Renal cortex interstitium (tissue), 11 donors: Measurements from ENCODE around the gene MAT2A. TPM values are rescaled to one million over a fixed set of nuclear protein-coding genes. Genes with fewer than 3 reads are reported as not detected.

ENCODE experiments used
- DNase-seq, 11 donors: peaks; one replicate each; pipeline ENCODE4 v3.0.0-alpha.2; 2013; ENCODE audit warnings: low read depth in 9 of 11, low spot score in 4 of 11; ENCODE audit errors: extremely low read depth in 1 of 11
- polyA plus RNA-seq, 3 donors: library from polyadenylated mRNA; unstranded; fragments of 120-200 nt; gene quantifications; one replicate each; pipeline ENCODE4 v1.2.1, GENCODE V29; 2013; ENCODE audit not compliant: insufficient read length in 3 of 3

Gene MAT2A
- polyA plus RNA-seq, 3 donors: 339 to 393 (median 381) TPM

- no peak for DNase-seq
These were observed 24.6 kb upstream of the MAT2A start for GRCh38 chr2:85514323-85514722.

DNA sequence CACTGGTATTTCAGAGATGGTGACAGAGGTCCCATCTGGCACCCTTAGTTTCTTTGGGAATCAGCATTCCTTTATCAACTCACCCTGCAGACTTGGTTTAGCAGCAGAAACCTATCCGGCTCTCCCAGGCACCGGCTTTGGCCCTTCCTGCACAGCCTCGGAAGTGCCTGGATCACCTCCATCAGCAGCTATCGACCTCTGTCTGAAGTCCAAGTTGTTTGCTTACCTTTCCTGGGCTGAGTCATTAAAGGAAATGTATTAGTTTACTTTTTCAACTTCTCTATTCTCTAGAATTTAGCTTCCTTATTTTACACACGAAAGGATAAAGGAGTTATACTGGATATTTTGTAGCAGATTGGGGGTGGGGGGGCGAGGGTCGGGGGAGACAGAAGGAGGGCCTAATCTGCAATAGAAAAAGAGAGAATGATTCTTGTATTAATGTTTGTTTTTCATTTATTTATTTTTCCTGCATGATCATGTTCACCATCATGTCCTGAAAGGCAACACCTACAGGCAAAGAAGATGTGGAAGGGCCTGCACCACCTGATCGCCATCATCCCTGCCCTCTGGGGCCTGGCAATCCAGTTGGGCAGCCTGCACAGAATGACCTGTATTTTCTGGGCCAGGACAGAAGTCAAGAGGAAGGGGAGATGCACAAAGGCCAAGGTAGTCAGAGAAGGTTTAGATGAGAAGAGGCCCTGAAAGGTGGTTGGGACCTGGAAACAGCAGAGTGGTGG lies 22.1 kb upstream of the MAT2A start:
- no peak for DNase-seq

DNA sequence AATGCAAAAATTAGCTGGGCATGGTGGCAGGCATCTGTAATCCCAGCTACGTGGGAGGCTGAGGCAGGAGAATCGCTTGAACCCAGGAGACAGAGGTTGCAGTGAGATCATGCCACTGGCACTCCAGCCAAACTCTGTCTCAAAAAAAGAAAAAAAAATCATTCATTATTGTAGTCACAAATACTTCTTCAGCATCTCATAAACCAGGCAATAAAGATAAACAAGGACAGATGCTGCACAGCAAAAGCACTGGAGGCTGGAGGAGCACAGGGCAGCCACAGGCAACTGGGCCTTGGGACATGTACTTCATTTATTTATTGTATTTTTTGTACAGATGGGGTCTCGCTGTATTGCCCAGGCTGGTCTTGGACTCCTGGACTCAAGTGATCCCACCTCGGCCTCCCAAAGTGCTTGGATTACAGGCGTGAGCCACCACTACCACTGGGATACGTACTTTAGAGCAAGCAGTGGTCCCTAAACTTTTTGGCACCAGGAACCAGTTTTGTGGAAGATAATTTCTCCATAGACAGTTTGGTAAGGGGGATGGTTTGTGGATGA lies 16.8 kb upstream of the MAT2A start:
- DNase-seq: no peak

DNA sequence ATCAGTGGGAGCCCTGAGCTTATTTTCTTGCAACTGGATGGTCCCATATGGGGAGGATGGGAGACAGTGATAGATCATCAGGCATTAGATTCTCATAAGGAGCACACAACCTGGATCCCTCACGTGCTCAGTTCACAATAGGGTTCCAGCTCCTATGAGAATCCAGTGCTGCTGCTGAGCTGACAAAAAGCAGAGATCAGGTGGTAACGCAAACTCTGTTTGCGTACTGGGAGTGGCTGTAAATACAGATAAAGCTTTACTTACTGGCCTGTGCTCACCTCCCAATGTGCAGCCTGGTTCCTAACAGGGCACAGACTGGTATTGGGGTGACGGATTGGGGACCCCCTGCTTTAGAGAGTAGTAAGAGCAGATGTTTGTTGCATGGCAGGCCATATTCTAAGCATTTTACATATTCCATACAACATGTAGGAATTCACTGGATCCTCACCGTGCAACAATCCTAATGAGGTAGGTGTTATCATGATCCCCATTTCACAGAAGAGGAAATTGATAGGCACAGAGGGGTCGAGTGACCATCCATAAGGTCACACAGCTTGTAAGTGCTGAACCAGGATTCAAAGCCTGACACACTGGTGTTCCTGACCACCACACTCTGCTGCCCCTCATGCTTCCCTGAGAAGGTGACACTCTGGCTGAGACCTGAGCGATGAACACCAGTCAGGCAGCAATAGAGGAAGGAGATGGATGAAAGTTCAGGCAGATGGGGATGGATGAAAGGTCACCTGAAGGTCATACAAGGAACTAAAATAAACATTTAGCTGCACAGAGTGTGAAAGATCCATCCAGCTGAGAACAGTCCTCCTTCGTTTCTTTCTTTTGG lies 15.7 kb upstream of the MAT2A start:
- DNase-seq: no peak

DNA sequence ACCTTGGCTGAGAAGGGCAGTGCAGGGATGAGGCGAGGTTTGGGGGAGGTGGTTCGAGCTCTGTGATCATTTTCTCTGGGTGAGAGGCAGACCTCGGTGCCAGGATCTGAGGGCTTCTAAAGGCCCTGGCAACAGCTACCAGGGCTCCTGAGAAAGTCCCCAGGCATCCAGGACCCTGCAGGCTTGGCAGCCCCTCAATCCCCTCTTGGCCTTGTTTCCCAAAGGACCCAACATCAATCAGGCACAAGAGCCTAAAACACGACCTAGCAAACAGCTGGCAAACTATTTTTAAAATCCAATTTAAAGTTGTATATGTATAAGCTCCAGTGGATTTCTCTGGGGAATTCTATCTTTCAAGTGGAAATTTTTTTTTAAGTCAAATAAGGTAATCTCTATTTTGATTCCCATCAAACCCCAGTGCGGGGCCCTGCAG lies 15.0 kb upstream of the MAT2A start:
- no peak for DNase-seq

GRCh38 chr2:85524336-85524908 lies 14.5 kb upstream of the MAT2A start:
- peak in 1 of 11 donors; percentile 27 for DNase-seq

DNA sequence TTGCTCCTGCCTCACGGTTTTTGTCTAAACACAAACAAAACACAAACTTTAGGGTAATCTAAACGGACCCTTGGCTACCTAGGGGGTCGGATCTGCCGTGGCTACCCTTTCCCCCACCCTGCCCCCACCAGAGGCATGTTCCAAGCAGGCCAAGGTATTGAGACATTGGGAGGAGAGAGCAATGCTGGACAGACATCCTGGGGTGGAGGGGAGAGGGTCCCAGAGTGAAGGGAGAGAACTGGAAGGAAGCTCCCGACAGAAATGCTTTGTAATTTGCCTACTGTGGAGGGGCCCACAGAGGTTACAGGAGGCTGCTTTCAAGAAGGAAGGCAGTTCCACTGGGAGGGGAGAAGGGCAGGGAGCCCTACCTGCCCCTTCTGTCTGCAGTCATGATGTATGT lies 13.9 kb upstream of the MAT2A start:
- DNase-seq: no peak

- DNase-seq: no peak
These were observed 13.4 kb upstream of the MAT2A start for GRCh38 chr2:85525567-85525966.

DNA sequence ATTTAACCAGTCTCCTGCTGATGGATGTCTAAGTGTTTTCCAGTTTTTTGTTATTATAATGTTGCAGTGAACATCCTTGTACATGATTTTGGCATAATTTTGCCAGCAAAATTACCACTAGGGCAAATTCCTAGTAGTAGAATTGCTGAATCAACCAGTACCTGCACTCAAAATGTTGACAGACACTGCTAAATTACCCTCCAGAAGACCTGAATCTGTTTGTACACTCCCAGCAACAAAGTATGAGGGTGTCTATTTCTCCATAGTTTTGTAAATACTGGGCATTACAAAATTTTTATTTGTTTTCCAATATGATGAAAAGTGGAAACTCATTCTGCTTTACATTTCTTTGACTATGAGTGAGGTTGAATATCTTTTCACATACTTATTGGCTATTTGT lies 11.2 kb upstream of the MAT2A start:
- DNase-seq: no peak

DNA sequence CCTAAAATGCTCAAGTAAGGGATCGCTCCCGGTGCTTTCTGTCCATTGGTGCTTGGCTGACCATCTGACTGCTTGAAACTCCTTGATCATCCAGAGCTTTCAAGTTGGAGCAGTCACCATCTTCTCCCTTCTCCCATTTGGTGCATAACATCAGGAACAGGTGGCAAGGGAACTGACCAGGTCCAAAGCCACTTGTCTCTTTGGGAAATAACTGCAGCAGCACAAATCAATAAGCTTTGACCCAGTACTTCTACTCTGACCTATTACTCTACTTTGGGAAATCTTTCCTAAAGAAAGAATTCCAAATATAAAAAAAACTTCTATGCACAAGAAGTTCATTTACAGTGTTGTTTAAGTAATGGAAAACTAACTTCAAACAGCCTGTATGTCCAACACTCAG lies 10.6 kb upstream of the MAT2A start:
- DNase-seq: no peak

DNA sequence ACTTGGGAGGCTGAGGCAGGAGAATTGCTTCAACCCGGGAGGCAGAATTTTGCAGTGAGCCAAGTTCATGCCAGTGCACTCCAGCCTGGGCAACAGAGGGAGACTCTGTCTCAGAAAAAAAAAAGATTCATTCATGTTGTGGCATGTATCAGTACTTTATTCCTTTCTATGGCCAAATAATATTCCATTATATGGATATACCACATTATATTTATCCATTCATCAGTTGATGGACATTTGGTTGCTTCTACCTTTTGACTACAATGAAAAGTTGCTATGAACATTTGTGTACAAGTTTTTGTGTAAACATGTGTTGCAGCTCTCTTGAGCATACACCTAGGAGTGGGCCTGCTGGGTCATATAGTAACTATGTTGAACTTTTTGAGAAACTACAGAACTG lies 9.2 kb upstream of the MAT2A start:
- no peak for DNase-seq

GRCh38 chr2:85531589-85531988 lies 7.4 kb upstream of the MAT2A start:
- no peak for DNase-seq

DNA sequence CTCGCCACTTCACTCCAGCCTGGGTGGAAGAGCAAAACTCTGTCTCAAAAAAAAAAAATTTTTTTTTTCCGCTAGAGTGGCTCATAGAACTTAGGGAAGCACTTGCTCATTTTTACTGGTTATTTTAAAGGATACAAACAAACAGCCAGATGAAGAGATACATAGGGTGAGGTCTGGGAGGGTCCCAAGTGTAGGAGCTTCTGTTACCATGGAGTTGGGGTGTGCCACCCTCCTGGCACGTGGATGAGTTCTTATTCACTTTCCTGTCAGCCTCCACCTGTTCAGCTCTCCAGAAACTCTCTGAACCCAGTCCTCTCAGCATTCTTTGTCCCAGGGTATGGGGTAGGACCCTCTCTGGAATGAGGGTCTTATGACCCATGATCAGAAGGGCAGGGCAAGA lies 4.9 kb upstream of the MAT2A start:
- no peak for DNase-seq

DNA sequence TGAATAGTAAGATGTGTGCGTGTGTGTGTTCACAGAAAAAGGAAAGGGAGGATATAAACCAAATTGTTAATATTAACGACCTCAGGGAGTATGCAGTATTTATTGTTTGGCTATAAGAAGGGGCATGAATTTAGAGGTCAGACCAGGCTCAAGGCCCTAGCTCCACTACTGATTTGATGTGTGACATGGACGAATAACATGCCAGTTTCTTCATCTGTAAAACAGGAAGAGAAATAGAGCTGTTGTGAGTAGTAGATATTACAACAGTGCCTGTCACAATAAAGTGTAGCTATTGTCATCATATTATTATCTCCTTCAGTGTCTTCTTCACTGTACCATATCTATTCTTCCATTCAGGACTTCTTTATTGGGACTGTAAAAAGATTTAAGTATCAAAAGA lies 4.1 kb upstream of the MAT2A start:
- DNase-seq: no peak

- no peak for DNase-seq
These were observed 2.5 kb upstream of the MAT2A start for GRCh38 chr2:85536479-85536878.

DNA sequence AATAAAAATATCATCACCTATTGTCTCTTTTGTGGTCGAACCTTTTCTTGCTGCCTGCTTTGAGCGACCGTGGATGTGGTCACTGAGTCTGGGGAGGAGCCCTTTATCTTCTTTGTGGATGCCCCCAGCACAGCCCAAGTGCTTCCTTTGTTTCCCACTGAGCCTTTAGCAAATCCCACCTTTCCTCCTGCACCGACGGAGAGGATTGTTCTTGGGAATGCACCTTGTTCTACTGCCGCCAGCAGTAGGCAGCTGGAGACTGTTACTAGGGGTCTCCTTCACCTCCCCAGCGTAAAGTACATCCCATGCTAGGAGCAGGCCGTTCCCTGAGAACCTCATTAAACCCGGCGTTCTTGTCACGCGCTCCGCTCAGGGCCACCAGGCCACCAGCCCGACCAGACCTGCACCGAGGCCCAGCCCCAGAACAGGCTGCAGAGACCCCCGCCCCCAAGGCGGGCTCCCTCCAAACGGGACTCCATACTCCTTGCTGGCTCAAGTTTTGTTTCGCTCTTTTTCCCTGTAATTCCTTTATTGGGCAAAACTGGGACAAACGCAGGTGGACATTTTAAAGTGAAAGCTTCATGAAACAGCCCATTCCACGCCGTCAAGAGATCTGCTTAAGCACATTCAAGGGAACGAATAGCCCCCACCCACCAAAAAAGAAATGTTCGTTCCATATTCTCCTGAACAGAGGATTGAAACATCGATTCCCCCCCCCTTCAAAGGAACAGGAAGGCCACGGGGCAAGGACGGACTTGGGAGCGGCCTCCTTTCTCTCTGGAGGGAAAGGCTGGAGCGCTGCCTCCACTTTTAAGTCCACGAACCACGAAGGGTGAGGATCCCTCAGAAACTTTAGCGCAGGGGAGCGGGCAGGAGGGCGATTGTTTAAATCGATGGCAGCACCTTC lies 1.1 kb upstream of the MAT2A start:
- DNase-seq: peak in 5 of 11 donors; percentile 36 to 62 (median 50)

GRCh38 chr2:85539361-85540132 lies 579 bp downstream of the MAT2A start:
- DNase-seq: peak in 5 of 11 donors; percentile 56 to 70 (median 64)

GRCh38 chr2:85540133-85540648 lies 1.2 kb downstream of the MAT2A start:
- DNase-seq: no peak
